ENCODE data around the gene IPO11. TPM values are rescaled to one million over a fixed set of nuclear protein-coding genes. Genes with fewer than 3 reads are reported as not detected.

The IPO11 gene
- total RNA-seq, 1 donor from 2014 or later: 29.1 TPM

DNA sequence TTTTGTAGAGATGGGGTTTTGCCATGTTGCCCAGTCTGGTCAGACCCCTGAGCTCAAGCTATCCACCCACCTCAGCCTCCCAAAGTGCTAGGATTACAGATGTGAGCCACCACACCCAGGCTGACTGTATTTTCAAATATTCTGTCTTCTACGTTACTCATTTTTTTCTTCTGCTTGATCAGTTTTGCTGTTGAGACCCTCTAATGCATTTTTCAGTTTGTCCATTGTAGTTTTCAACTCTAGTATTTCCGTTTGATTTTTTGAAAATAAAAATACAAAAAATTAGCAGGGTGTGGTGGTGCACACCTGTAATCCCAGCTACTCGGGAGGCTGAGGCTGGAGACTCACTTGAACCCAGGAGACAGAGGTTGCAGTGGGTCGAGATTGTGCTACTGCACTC lies 155.6 kb downstream of the IPO11 start:
- intact Hi-C loops (cut with micrococcal nuclease): no loop called here

DNA sequence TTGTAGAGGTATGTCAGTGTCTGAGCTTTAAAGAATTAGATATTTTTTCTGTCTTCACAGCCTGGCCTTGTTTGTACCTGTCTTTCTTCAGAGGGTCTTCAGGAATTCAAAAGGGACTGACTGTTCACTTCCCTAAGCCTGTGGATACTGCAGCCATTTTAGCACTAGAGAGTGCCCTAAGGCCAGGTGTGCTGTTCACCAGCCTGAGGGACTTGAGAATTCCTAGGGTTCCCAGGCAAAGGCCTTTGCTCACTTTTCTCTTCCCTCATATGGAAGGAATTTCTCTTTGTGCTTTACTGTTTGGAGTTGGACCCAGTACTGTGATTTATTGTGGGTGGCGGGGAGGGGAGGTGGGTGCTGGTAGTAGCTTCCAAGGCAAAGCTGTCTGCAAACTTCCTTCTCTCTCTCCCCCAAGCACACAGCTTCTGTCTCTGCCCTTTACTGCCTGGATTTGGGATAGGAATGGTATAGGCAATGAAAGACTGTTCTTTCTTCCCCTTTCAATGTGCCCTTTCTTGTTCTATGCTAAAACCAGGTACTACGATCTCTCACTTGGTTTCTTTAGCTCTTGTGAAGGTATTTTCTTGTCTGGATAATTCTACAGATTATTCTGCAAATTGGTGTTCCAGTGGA lies 156.4 kb downstream of the IPO11 start:
- intact Hi-C loops (cut with micrococcal nuclease): no loop called here

DNA sequence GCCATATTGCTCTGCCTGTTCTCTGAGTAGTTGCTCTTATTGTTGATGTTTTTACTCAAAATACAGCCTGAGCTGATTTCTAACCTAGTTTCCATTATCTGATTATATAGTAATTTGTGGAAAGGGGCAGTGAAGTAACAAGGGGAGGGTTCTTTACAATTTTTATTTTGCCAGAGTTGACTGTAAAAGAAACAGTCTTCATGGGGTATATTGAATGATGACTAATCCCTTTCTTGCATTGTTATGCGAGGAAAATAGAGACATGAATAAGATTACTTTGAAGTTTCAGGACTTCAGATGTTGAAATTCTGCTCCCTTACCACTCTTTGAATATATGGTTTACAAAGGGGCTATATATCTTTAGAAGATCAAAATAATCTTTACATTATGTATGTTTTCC lies 156.9 kb downstream of the IPO11 start:
- intact Hi-C loops (cut with micrococcal nuclease): no loop called here

DNA sequence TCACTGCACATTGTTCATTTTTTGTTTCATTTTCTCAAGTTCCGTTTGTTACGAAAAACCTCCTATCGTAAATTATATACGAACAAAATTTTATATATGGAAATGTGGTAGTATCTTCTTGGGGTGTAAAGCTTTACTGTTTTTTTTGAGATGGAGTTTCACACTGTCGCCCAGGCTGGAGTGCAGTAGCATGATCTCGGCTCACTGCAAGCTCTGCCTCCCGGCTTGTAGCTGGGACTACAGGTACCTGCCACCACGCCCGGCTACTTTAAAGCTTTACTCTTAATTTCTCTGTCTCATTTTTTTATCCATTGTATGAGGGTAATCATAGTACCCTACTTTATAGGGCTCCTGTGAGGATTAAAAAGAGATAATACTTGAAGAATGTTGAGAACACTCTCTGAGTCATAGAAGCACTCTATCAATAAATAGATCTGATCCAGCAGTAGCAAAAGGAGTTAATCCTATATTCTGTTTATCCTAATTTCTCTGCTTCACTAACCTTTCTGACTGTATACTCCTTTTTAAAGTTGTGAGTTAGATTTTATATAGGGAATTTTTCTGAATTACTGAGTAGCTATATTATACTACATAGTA lies 160.5 kb downstream of the IPO11 start:
- intact Hi-C loops (cut with micrococcal nuclease): no loop called here

DNA sequence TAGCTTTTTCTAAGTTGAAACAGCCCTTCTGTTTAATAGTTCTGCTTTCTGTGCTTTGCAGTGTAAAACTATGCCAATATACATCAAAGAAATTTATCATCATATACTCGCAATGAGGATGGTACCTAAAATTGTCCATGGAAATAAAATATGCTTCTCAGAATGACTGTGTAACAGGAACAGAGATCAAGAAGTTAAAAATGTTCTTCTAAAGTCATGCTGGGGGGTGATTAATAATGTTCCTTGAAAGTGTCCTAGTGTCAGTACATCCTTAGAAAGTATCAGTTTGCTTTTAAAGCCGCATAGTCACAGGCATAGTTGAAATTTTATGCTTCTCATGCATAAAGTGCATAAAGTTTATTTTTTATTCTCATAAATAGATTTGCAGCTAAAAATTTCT lies 162.0 kb downstream of the IPO11 start:
- intact Hi-C loops (cut with micrococcal nuclease): no loop called here

DNA sequence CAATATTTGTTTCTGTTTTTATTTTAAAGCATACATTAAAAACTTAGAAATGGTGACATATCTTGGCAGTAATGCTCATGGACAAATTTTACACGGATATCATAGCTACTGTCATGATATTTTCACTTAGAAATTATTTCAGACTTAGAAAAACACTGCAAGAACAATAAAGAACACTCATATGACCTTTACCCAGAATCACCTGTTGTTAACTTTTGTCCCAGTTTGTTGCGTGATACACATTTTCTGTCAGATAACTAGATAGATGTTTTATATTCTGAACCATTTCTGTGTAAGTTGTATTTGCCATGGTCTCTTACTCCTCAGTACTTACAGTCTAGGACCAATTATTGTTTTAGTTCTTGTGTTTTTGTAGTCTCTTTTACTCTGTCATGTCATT lies 162.5 kb downstream of the IPO11 start:
- intact Hi-C loops (cut with micrococcal nuclease): loop anchor here (5.0 kb wide), 2 partner anchors 268 to 1243 kb away; partner anchors contain the start of genes KIF2A and ZSWIM6

DNA sequence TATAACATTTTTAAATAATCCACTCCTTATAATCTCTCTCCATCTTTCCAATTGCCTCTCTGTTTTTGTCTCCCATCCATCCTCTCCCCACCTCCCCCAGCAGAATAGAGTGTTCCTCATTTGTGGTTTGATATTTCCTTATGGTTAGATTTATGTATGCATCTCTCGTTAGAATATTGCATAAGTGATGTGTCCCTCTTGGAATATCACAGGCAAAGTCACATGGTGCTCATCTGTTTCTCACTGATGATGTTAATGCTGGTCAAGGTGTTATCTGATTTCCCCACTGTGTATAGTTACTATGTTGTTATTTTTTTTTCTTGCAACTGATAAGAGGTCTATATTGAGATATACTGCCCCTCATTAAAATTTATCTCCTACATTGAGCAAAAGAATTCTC lies 162.9 kb downstream of the IPO11 start:
- intact Hi-C loops (cut with micrococcal nuclease): loop anchor here (5.0 kb wide), 2 partner anchors 268 to 1243 kb away; partner anchors contain the start of genes KIF2A and ZSWIM6

DNA sequence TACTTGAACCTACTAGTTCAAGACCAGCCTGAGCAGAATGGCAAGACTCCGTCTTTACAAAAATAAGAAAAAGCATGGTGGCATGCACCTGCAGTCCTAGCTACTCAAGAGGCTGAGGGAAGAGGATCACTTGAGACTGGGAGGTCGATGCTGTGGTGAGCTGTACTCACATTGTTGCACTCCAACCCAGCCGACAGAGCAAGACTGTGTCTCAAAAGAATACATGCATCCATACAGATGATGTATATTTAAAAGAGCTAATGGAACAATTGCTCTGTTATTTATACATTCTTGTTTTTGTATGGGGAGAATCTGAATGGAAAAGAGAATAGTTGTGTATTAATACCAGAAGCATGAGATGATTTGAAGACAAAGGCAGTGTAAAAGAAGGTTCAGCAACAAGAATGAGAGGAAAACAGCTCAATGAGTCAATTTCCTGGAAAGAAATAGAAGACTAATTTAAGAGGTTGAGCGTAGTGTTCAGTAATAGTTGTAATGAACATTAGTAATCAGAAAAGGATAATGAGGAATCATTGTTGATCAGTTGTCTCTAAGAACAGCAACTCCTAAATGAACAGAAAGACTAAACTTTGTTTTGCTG lies 164.1 kb downstream of the IPO11 start:
- intact Hi-C loops (cut with micrococcal nuclease): loop anchor here (5.0 kb wide), 2 partner anchors 269 to 1244 kb away; partner anchors contain the start of genes KIF2A and ZSWIM6

DNA sequence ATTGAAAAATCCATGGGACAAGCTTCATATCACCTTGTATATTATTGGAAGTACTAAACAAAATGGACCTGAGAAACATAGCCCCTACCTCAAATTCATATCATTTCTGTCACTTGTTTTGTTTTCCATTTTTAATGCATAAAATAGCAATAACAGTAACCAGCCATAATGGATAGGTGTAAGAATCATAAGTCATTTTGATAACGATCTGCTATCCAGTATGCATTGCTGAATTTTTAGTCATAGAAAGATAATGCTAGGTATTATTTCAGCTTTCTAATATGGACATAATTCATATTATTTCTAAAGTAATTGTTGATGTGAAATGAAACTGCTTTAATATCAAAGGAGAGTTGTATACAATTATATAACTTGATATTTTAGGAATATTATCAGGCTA lies 164.9 kb downstream of the IPO11 start:
- intact Hi-C loops (cut with micrococcal nuclease): loop anchor here (5.0 kb wide), 2 partner anchors 270 to 1245 kb away; partner anchors contain the start of genes KIF2A and ZSWIM6

DNA sequence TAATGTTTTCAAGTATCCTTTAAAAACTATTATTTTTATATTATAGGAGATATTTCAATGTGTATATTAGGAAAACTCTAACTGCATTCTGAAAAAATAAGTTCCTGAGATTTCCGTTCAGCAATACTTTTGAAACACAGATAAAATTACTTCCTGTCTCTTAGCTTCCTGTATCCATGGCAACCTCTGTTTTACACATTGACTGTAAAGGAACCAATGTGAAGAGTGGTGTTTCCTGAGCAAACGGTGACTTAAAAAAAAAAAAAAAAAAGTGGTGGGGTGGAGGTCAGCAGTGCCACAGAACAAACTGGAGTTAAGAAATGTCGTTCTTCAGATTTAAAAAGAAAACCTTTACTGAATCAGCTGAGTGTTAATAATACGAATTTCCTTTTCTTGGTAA lies 166.0 kb downstream of the IPO11 start, which contains the start of gene LRRC70:
LRRC70 (plus strand) TSS at position 280 of the 400 bp plus-strand sequence. CDS start 620 bp downstream, outside the sequence.
- intact Hi-C loops (cut with micrococcal nuclease): loop anchor here (1.0 to 5.0 kb wide), 5 partner anchors 11 to 1246 kb away; partner anchors contain the start of genes DIMT1, IPO11, KIF2A and ZSWIM6

DNA sequence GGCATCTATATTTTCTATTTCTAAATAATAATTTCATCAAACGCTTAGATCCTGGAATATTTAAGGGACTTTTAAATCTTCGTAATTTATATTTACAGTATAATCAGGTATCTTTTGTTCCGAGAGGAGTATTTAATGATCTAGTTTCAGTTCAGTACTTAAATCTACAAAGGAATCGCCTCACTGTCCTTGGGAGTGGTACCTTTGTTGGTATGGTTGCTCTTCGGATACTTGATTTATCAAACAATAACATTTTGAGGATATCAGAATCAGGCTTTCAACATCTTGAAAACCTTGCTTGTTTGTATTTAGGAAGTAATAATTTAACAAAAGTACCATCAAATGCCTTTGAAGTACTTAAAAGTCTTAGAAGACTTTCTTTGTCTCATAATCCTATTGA lies 167.2 kb downstream of the IPO11 start:
- intact Hi-C loops (cut with micrococcal nuclease): loop anchor here (5.0 kb wide), 2 partner anchors 272 to 1247 kb away; partner anchors contain the start of genes KIF2A and ZSWIM6

DNA sequence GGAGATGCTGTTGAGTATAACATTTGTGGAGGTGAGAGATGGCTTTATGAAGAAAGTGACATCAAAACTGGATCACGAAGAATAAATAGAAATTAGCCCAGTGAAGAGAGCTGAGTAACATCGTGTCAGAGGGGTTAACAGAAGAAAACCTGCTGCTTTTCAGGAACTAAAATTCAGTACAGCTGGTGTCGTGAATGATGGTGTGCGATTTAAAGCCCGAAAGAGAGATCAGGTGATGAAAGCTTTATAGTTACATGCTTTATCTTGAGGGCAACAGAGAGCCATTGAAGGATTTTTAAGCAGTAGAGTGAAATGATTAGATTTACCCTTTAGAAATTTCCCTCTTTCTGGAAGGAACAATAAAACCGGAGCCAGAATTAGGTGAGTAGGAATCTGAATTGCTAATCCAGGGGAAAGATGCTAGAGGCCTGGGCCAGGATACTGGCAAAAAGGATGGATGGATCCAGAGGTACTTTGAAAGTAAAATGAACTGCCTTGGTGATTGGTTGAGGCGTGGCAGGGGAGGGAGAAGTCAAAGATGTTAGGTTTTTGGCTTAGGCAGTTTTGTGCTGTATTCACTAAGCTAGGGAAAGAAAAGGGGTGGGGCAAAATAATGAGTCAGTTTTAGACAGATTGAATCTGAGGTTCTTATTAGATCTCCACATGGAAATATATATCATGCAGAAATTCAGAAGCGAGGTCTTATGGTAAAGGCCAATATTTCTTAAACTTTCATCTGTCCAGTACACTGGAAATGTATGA lies 169.5 kb downstream of the IPO11 start:
- intact Hi-C loops (cut with micrococcal nuclease): no loop called here

DNA sequence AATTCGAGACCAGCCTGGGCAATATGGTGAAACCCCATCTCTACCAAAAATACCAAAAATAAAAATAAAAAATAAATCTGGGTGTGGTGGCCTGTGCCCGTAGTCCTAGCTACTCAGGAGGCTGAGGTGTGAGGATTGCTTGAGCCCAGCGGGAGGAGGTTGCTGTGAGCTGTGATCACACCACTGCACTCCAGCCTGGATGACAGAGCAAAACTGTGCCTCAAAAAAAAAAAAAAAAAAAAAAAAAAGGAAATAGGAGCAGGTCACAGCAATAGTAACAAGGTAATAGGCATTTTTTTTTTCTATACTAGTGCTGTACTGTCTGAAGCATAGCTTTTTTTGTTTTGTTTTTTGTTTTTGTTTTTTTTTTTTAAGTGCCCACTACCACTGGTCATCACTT lies 171.8 kb downstream of the IPO11 start:
- intact Hi-C loops (cut with micrococcal nuclease): no loop called here

DNA sequence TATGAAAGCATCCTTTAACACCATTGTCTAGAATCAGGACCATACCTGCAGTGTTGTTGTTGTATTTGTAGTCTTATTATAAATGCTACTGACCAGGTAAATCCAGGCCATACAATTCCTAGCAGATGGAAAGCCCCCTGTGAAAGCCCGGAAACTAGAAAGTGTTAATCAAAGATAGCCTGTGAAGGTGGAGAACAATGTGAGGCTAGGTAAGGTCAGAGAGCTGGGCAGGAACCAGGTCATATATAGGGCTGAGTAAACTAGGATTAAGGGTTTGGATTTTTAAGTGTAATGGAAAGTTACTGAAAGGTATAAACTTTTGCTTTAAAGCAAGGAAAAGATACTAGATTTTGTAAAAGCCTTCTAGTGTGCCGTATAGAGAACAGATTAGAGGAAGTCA lies 172.7 kb downstream of the IPO11 start:
- intact Hi-C loops (cut with micrococcal nuclease): no loop called here

DNA sequence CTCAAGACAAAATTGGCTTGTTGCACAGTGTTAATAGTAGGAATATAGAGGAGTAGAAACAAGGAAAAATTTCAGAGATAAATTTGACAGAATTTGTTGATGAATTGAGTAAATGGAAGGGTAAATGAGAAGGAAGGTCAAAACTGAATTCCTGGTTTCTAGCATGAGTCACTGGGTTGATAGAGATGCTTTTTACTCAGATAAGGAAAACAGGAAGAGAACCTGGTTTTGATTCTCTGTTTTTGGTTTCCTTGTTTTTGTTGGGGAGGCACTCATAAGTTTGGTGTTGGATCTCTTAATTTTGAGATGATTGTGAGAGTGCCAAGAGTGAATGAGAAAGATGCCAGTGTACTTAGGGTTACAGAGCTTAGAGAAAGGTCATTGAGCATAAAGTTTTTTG lies 173.2 kb downstream of the IPO11 start:
- intact Hi-C loops (cut with micrococcal nuclease): no loop called here

DNA sequence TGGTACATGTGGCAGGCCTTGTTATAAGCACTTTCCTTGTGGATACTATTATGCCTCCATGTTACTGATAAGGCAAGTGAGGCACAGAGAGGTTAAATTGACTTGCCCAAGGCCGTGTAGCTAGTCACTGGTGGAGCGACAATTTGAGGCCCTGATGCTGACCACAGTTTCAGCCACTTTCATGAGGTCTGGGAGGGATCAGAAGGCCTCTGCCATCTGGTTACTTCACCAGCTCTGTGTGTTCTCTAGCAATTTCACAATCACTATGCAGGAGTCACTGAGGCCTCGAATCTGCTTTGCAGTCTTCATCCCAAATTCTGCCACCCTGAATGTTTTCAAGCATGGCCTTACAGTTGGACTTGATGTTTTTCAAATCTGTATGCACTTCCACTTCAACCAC lies 175.2 kb downstream of the IPO11 start:
- intact Hi-C loops (cut with micrococcal nuclease): no loop called here

DNA sequence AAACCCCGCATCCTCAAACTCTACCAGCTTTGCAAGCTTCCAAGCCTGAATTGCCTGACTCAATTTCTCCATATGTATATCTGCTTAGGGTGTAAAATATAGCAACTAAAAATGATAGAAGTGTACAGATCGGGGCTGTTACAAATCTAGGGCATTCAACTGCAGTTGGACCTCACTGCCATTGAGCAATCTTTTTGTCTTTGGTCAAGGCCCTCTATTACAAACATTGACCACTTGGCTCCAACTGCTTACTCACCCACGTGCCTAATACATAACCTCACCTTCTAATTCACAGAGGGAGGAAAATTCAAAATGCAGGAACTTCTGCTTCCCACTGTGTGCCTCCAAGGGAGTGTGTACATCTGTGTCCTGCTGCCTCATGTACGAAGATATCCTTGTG lies 176.1 kb downstream of the IPO11 start:
- intact Hi-C loops (cut with micrococcal nuclease): no loop called here

DNA sequence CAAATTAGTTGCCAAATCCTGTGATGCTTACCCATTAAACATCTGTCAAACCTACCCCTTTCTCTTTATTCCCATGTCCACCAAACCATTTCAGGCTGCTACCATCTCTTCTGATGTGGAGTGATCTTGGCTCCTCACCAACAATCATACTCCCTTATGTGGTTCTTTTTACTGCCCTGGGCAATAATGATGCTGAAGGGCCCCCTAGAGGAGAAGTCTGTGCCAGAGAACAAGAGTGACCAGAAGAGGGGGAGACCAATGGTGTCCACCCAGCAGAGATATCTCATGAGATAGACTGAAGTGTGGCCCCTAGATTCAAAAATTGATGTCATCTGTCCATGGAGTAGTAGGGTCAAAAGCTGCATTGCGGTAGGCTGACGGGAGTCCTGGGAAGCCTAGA lies 176.9 kb downstream of the IPO11 start:
- intact Hi-C loops (cut with micrococcal nuclease): no loop called here

DNA sequence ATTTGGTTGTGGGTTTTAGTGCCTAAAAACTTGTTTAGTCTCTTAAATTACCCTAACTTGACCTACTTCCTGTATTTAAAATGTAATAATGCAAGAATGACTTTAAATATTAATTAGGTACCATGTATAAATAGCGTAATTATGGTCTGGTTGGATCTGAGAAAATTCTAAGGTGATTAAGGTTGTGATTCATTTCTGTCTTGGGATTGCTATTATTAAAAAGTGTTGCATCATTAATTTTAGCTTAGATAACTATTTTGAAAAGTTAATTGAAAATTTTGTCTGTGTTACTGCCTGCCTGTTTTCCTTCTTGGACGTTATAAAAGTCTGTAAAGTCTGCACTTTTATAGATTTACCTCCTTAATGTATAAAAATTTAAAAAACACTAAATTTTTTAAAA lies 177.8 kb downstream of the IPO11 start:
- intact Hi-C loops (cut with micrococcal nuclease): no loop called here

DNA sequence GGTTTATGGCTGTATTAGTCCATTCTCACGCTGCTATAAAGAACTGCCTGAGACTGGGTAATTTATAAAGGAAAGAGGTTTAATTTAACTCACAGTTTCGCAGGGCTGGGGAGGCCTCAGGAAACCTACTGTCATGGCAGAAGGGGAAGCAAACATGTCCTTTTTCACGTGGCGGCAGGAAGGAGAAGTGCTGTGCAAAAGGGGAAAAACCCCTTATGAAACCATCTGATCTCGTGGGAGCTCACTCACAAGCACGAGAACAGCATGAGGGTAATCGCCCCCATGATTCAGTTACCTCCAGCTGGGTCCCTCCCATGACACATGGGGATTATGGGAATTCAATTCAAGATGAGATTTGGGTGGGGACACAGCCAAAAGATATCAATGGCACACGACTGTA lies 180.0 kb downstream of the IPO11 start:
- intact Hi-C loops (cut with micrococcal nuclease): no loop called here

DNA sequence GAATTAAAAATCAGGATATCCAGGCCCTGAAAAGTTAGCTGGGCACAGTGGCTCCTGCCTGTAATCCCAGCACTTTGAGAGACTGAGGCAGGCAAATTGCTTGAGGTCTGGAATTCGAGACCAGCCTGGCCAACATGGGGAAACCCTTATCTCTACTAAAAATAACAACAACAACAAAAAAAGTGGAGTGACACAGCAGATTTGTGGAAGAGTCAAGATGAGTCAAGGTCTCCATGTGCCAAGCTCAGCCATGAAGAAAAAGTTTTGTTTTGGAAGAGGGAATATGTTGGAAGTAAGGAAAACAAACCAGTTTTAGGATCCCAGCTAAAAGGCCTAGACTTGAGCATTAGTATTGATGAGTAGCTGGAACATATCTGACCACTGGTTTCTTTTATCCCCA lies 180.8 kb downstream of the IPO11 start:
- intact Hi-C loops (cut with micrococcal nuclease): no loop called here
